Esophagus squamous epithelium (tissue), 5 donors: Measurements from ENCODE around the gene CYP1A2. TPM values are rescaled to one million over a fixed set of nuclear protein-coding genes. Genes with fewer than 3 reads are reported as not detected.

ENCODE experiments used
- DNase-seq: peaks from one replicate; lab custom pipeline; 2025; lab: John Stamatoyannopoulos, UW
- H3K27ac ChIP-seq, 4 donors: fragments of 200-600 bp; sonication (generic); one replicate each; pipeline ENCODE4 v1.5.1; 2016 to 2019; ENCODE audit warnings: mild to moderate bottlenecking in 1 of 4
- H3K27me3 ChIP-seq, 4 donors: fragments of 200-600 bp; sonication (generic); 1 replicate in 3 of 4; 2 replicates in 1 of 4; pipeline versions ENCODE4 v1.5.1 to v1.6.0; 2017 to 2021; ENCODE audit warnings: antibody characterized with exemption in 1 of 4
- H3K36me3 ChIP-seq, 3 donors: fragments of 200-600 bp; sonication (generic); one replicate each; pipeline ENCODE4 v1.5.1; 2016 to 2019
- H3K4me1 ChIP-seq, 3 donors: fragments of 200-600 bp; sonication (generic); one replicate each; pipeline ENCODE4 v1.5.1; 2017 to 2019
- H3K4me3 ChIP-seq, 4 donors: fragments of 200-600 bp; sonication (generic); 1 replicate in 3 of 4; 2 replicates in 1 of 4; pipeline ENCODE4 v1.5.1; 2016 to 2019; ENCODE audit warnings: mild to moderate bottlenecking in 2 of 4, moderate library complexity in 1 of 4
- H3K9me3 ChIP-seq, 3 donors: fragments of 200-600 bp; sonication (generic); one replicate each; pipeline ENCODE4 v1.5.1; 2016 to 2019
- CTCF ChIP-seq, 6 experiments: fragments of 450-650 bp in 4 of 6; fragments of 200-600 bp in 2 of 6; sonication (generic) in 2 of 6; IDR thresholded peaks; one replicate each; pipeline ENCODE4 v1.5.1; 2016 to 2019; ENCODE audit warnings: antibody characterized with exemption in 6 of 6, mild to moderate bottlenecking in 4 of 6, moderate library complexity in 4 of 6
- POLR2A ChIP-seq, 4 donors: fragments of 450-650 bp; IDR thresholded peaks; one replicate each; pipeline ENCODE4 v1.6.1; 2017; ENCODE audit warnings: antibody characterized with exemption in 4 of 4, mild to moderate bottlenecking in 4 of 4, moderate library complexity in 3 of 4
- WGBS, 2 donors: methylation state at CpG; one replicate each; pipeline ENCODE4 v1.1.5; 2018; 5-methylcytosine and 5-hydroxymethylcytosine counted together
- intact Hi-C: fragments of 100-400 bp; cut with DNase I; formaldehyde crosslinking; loops from one replicate; pipeline ENCODE4 v1.15.0; 2022
- total RNA-seq, 4 donors: library from RNA; depleted of rRNA; stranded (reverse); fragments of >200 nt; gene quantifications; one replicate each; pipeline ENCODE4 v1.1.0, GENCODE V29; 2016
- donor health status: DM: yes; HTN: yes; CAD: no.

CYP1A2 gene
- total RNA-seq, 4 donors from 2014 or later = not detected

- DNase-seq = no peak
- H3K9me3 ChIP-seq = no peaks in the 10 kb centered on the region
- peaks cover 0 to 24% (median 0%) of the 10 kb centered on the region in 4 donors for H3K27me3 ChIP-seq
- 50 to 70% methylated on average over 2 of the region's 4 CpGs for WGBS, 2 donors
- H3K36me3 ChIP-seq = no peaks in the 10 kb centered on the region
- TF ChIP-seq CTCF (IDR thresholded peaks at IDR 0.05) = no peak
- TF ChIP-seq POLR2A (IDR thresholded peaks at IDR 0.05) = no peak
- H3K27ac ChIP-seq = no peak overlapping the region
- H3K4me1 ChIP-seq = peaks cover 3 to 55% (median 30%) of the 10 kb centered on the region in 3 donors
- intact Hi-C loops = loop anchor here (5.0 kb wide), 1 partner anchor 182 kb away; no protein-coding TSS in a partner anchor
- no peak overlapping the region for H3K4me3 ChIP-seq
Measured at GRCh38 chr15:74770211-74770903, 21.7 kb downstream of the CYP1A2 start.

DNA sequence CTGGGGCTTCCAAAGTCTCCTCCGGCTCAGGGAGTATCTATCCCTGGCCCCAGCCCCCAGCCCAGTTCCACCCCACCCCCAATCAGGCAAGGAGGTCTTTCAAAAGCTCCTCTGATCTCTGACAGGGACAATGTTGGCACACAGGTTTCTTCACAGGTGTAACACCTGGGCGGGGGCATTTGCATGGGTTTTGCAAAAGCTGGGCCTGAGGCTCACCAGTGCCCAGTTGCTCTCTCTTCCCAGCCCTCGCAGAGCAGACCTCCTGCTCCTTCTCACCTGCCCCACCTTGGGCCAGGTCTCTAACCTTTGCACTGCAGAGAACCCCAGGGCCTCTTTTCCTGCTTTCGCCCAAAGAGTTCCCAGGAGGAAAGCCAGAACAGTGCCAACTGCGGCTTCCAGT, 24.7 kb downstream of the CYP1A2 start:
- H3K27me3 ChIP-seq = peaks cover 0 to 12% (median 0%) of the 10 kb centered on the region in 4 donors
- H3K9me3 ChIP-seq = no peaks in the 10 kb centered on the region
- peaks cover 21 to 84% (median 51%) of the 10 kb centered on the region in 3 donors for H3K4me1 ChIP-seq
- WGBS, 2 donors = 33 to 66% methylated on average over 2 to 4 of the region's 5 CpGs
- no peak for TF ChIP-seq CTCF (IDR thresholded peaks at IDR 0.05)
- no peak for TF ChIP-seq POLR2A (IDR thresholded peaks at IDR 0.05)
- H3K27ac ChIP-seq = peak overlapping the region; percentile 80 to 99 (median 80)
- H3K36me3 ChIP-seq = no peaks in the 10 kb centered on the region
- no peak overlapping the region for H3K4me3 ChIP-seq
- DNase-seq = no peak
- intact Hi-C loops = loop anchor here (2.0 to 5.0 kb wide), 2 partner anchors 27 to 179 kb away; no protein-coding TSS in a partner anchor

- intact Hi-C loops = loop anchor here (2.0 to 5.0 kb wide), 2 partner anchors 27 to 179 kb away; no protein-coding TSS in a partner anchor
- no peak overlapping the region for H3K4me3 ChIP-seq
- H3K4me1 ChIP-seq = peaks cover 21 to 84% (median 52%) of the 10 kb centered on the region in 3 donors
- H3K9me3 ChIP-seq = no peaks in the 10 kb centered on the region
- DNase-seq = no peak
- peaks cover 0 to 10% (median 0%) of the 10 kb centered on the region in 4 donors for H3K27me3 ChIP-seq
- 31 to 35% methylated on average over 4 to 5 of the region's 5 CpGs for WGBS, 2 donors
- no peaks in the 10 kb centered on the region for H3K36me3 ChIP-seq
- no peak for TF ChIP-seq POLR2A (IDR thresholded peaks at IDR 0.05)
- TF ChIP-seq CTCF (IDR thresholded peaks at IDR 0.05) = peak in 1 of 6 experiments; percentile 12
- peak overlapping the region; percentile 80 to 99 (median 80) for H3K27ac ChIP-seq
Measured at GRCh38 chr15:74773731-74774252, 25.1 kb downstream of the CYP1A2 start.

GRCh38 chr15:74775132-74775562, 26.5 kb downstream of the CYP1A2 start:
- Histone ChIP-seq H3K27me3 (peaks cover 0 to 4% (median 0%) of the 10 kb centered on the region in 4 donors), H3K4me1 (peaks cover 21 to 95% (median 58%) of the 10 kb centered on the region in 3 donors), H3K27ac (peak overlapping the region in 2 of 4 donors; percentile 80 to 99), H3K4me3 (no peak overlapping the region), H3K9me3 (no peaks in the 10 kb centered on the region), H3K36me3 (no peaks in the 10 kb centered on the region)
- no peak for DNase-seq
- TF ChIP-seq CTCF (IDR thresholded peaks at IDR 0.05) (no peak), POLR2A (IDR thresholded peaks at IDR 0.05) (no peak)
- 72 to 79% methylated on average over 4 to 5 of the region's 5 CpGs for WGBS, 2 donors
- intact Hi-C loops = no loop called here

DNA sequence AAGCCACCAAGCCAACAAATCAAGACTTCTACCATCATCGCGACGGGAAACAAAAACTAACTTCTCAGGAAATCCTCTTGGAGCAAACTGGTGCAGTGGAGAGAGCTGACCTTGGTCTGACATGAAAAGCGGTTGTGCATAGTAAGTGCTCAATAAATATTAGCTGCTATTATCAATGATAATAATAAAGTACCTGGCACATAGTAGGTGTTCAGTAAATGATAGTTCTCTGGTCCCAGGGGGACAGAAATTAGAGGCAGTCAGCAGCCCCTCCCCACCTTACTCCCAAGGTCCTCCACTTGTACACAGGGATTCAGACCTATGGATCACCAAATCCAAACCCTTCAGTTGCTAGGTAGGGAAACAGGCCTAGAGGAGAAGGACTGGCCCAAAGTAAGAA, 27.2 kb downstream of the CYP1A2 start:
- no peaks in the 10 kb centered on the region for H3K9me3 ChIP-seq
- intact Hi-C loops = no loop called here
- H3K27ac ChIP-seq = peak overlapping the region in 2 of 4 donors; percentile 95 to 99
- peaks cover 22 to 100% (median 66%) of the 10 kb centered on the region in 3 donors for H3K4me1 ChIP-seq
- TF ChIP-seq POLR2A (IDR thresholded peaks at IDR 0.05) (no peak), CTCF (IDR thresholded peaks at IDR 0.05) (no peak)
- DNase-seq = no peak
- 86 to 89% methylated on average over 4 of the region's 4 CpGs for WGBS, 2 donors
- no peak overlapping the region for H3K4me3 ChIP-seq
- no peaks in the 10 kb centered on the region for H3K36me3 ChIP-seq
- H3K27me3 ChIP-seq = no peaks in the 10 kb centered on the region
